Measurements from ENCODE around the gene GLTP.

GRCh38 chr12:109813810-109814416 is 66.4 kb downstream of the GLTP start:
- no peak for TF ChIP-seq CTCF (IDR thresholded peaks at IDR 0.05 in 4 of 5, conservative IDR thresholded peaks at IDR 0.05 in 1 of 5)
- TF ChIP-seq POLR2A (IDR thresholded peaks at IDR 0.05) = no peak
